ENCODE measurements around the gene AAMP. TPM values are rescaled to one million over a fixed set of nuclear protein-coding genes. Genes with fewer than 3 reads are reported as not detected.
A peak's percentile ranks its signal among the peaks of the same experiment; 100 is the strongest.
"Not testable (repeated sequence)": the region's sequence is repeated elsewhere in the genome, so short reads cannot be mapped to it uniquely, and the experiment has no call there.

The AAMP gene
- 97.7 and 120 TPM in 2 replicates for total RNA-seq

GRCh38 chr2:218269900-218270720 is at the start of gene AAMP, which contains the start of gene PNKD:
AAMP (minus strand) TSS chr2:218270137; CDS start chr2:218270086, 51 bp downstream.
PNKD (plus strand) TSS chr2:218270519; CDS start chr2:218270536, 17 bp downstream.
- peak; percentile 89 for DNase-seq (ENCODE audit: extremely low read depth, low read depth, low spot score)

GRCh38 chr2:218318241-218318640 is 48.3 kb upstream of the AAMP start:
- no peak for DNase-seq (ENCODE audit: extremely low read depth, low read depth, low spot score)

GRCh38 chr2:218317835-218318234 is 47.9 kb upstream of the AAMP start:
- no peak for DNase-seq (ENCODE audit: extremely low read depth, low read depth, low spot score)

GRCh38 chr2:218317303-218317630 is 47.3 kb upstream of the AAMP start:
- no peak for DNase-seq (ENCODE audit: extremely low read depth, low read depth, low spot score)

- DNase-seq (ENCODE audit: extremely low read depth, low read depth, low spot score), result no peak
Observed at GRCh38 chr2:218315397-218315796, 45.5 kb upstream of the AAMP start.

GRCh38 chr2:218314764-218315163 is 44.8 kb upstream of the AAMP start:
- not testable (repeated sequence) for DNase-seq (ENCODE audit: extremely low read depth, low read depth, low spot score)

- DNase-seq (ENCODE audit: extremely low read depth, low read depth, low spot score), result no peak
Observed at GRCh38 chr2:218313356-218313755, 43.4 kb upstream of the AAMP start.

GRCh38 chr2:218312267-218312756 is 42.4 kb upstream of the AAMP start:
- no peak for DNase-seq (ENCODE audit: extremely low read depth, low read depth, low spot score)

GRCh38 chr2:218311541-218312266 is 41.8 kb upstream of the AAMP start:
- DNase-seq (ENCODE audit: extremely low read depth, low read depth, low spot score), result not testable (repeated sequence)

GRCh38 chr2:218310853-218311540 is 41.1 kb upstream of the AAMP start:
- DNase-seq (ENCODE audit: extremely low read depth, low read depth, low spot score), result no peak

GRCh38 chr2:218307415-218308090 is 37.6 kb upstream of the AAMP start:
- no peak for DNase-seq (ENCODE audit: extremely low read depth, low read depth, low spot score)

GRCh38 chr2:218306184-218306920 is 36.4 kb upstream of the AAMP start:
- DNase-seq (ENCODE audit: extremely low read depth, low read depth, low spot score), result no peak

- DNase-seq (ENCODE audit: extremely low read depth, low read depth, low spot score), result no peak
Observed at GRCh38 chr2:218305383-218305782, 35.4 kb upstream of the AAMP start.

GRCh38 chr2:218301176-218301819 is 31.4 kb upstream of the AAMP start:
- peak; percentile 80 for DNase-seq (ENCODE audit: extremely low read depth, low read depth, low spot score)

- DNase-seq (ENCODE audit: extremely low read depth, low read depth, low spot score), result no peak
Observed at GRCh38 chr2:218300141-218300540, 30.2 kb upstream of the AAMP start.

- DNase-seq (ENCODE audit: extremely low read depth, low read depth, low spot score), result no peak
Observed at GRCh38 chr2:218298314-218298875, 28.5 kb upstream of the AAMP start.

GRCh38 chr2:218296847-218297246 is 26.9 kb upstream of the AAMP start:
- no peak for DNase-seq (ENCODE audit: extremely low read depth, low read depth, low spot score)

- no peak for DNase-seq (ENCODE audit: extremely low read depth, low read depth, low spot score)
Observed at GRCh38 chr2:218296200-218296599, 26.3 kb upstream of the AAMP start.

- no peak for DNase-seq (ENCODE audit: extremely low read depth, low read depth, low spot score)
Observed at GRCh38 chr2:218295029-218295428, 25.1 kb upstream of the AAMP start.
